GM10248 (cell line): ENCODE data around the gene RAMACL.

Experiments used
- CTCF ChIA-PET: fragments of 300-600 bp; sonication (Branson Sonifier 250); formaldehyde crosslinking; extraction: SDS; loops from one replicate; lab custom pipeline; 2021; ENCODE audit warnings: antibody characterized with exemption; lab: Yijun Ruan, JAX
- POLR2A ChIA-PET: fragments of 350-650 bp; sonication (Branson Sonifier 250); formaldehyde crosslinking; extraction: SDS; loops from one replicate; lab custom pipeline; 2020; ENCODE audit warnings: antibody characterized with exemption; lab: Yijun Ruan, JAX
- DNase-seq: peaks from one replicate; pipeline ENCODE4 v3.0.0; 2012; ENCODE audit errors: extremely low spot score
- CTCF ChIP-seq: IDR thresholded peaks from 2 replicates; pipeline ENCODE4 v1.5.1; 2012; ENCODE audit warnings: mild to moderate bottlenecking, low read depth; ENCODE audit errors: extremely low read depth, missing control alignments, control extremely low read depth

The RAMACL gene

DNA sequence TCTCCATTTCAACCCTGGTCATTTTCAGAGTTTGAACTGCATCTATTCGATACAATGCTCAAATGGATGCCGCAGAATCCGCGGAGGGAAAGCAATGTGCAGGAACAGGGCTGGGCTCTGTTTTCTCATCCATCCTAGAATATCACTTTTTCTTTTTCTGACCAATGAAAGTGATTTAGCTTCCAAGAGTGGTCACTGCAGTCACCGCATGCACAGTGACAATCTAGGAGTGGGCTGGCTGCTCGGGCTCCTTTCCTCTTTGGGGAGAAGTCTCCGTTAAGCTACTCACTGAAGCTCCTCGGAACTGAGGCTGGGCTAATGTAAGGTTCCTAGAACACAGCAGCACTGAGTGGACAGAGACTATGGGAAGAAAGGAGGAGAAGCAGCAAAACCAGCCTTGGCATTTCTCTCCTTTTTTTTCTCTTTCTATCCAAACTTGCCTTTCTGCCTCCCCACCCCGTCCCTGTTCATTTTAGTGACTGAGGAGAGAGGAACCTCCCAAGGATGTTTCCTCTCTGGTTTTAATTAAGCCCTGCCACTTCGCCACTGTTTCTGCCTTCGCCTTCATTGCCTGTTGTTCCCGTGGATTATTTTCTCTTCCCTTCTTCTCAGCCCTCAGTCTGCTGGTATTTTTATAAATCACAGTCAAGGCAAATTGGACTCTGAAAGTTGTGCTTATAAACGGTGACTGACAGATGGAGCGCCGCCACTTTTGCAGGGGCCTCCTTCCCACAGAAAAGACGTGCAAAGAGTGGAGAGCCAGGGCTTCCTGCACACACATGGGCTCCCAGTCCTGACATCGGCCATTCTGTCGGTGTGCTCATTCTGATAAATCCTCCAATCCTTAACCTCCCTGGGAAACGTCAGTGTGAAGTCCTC lies 41.1 kb downstream of the RAMACL start:
- DNase-seq, result no peak
- TF ChIP-seq CTCF, result no peak
- POLR2A ChIA-PET, result no interaction called here
- CTCF ChIA-PET, result interaction anchor here (1.5 kb wide), 1 partner anchor 25 kb away, joined by 3 read pairs; no protein-coding TSS in a partner anchor

GRCh38 chr6:166544296-166544605 lies 42.2 kb downstream of the RAMACL start:
- ChIA-PET CTCF (interaction anchor here (1.5 kb wide), 1 partner anchor 24 kb away, joined by 3 read pairs; no protein-coding TSS in a partner anchor), POLR2A (no interaction called here)
- no peak for DNase-seq
- no peak for TF ChIP-seq CTCF

GRCh38 chr6:166543603-166544295 lies 42.7 kb downstream of the RAMACL start:
- no peak for DNase-seq
- ChIA-PET POLR2A (no interaction called here), CTCF (interaction anchor here (1.5 kb wide), 1 partner anchor 23 kb away, joined by 3 read pairs; no protein-coding TSS in a partner anchor)
- TF ChIP-seq CTCF, result no peak

DNA sequence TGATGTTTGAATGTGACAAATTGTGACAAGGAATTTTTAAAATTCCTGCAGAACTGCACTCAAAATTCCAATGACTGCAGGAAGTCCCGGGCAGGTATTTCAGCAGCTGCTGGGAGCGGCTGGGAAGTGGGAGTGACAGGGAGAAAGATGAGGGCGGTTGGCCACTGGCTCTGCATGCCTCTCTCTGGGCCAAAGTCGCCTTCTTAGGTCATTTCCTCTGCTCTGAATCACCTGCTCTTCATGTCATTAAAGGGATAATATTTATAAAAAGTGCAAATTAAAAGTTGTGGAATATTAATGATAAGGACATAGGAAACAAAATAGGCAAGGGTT lies 43.9 kb downstream of the RAMACL start:
- no peak for DNase-seq
- POLR2A ChIA-PET, result no interaction called here
- no peak for TF ChIP-seq CTCF
- CTCF ChIA-PET, result no interaction called here

GRCh38 chr6:166541876-166542579 lies 44.5 kb downstream of the RAMACL start:
- peak; percentile 44 for DNase-seq
- ChIA-PET CTCF (interaction anchor here (1.1 kb wide), 1 partner anchor 62 kb away, joined by 3 read pairs; no protein-coding TSS in a partner anchor), POLR2A (no interaction called here)
- no peak for TF ChIP-seq CTCF

DNA sequence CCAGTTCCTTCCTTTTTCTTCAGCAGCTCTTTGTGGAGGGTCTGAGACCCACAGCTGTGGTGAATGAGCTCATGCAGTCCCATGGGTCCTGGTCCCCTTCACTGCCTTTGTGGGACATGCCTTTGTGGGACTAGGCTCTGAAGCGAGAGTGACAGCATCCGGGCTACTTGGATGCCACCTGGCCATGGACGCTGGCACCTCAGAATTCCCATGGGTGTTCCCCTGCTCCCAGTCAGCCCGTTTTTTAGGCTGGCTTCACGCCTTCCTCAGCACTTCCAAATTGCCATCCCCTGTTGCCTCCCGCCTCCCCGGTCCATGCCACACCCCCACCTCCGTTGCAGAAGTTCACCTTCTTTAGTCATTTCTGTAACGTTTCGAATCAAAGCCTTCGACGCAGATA lies 45.1 kb downstream of the RAMACL start:
- ChIA-PET CTCF (interaction anchor here (1.1 kb wide), 1 partner anchor 63 kb away, joined by 3 read pairs; no protein-coding TSS in a partner anchor), POLR2A (no interaction called here)
- TF ChIP-seq CTCF, result no peak
- no peak for DNase-seq
